GM12801 (cell line): ENCODE data around the gene CITED4.

Experiments
- TF ChIP-seq, protein P1 (sequence below): IDR thresholded peaks from one replicate; pipeline ENCODE4 v1.5.1; 2011; ENCODE audit warnings: control low read depth; ENCODE audit not compliant: insufficient read length; ENCODE audit errors: extremely low read depth

The CITED4 gene

DNA sequence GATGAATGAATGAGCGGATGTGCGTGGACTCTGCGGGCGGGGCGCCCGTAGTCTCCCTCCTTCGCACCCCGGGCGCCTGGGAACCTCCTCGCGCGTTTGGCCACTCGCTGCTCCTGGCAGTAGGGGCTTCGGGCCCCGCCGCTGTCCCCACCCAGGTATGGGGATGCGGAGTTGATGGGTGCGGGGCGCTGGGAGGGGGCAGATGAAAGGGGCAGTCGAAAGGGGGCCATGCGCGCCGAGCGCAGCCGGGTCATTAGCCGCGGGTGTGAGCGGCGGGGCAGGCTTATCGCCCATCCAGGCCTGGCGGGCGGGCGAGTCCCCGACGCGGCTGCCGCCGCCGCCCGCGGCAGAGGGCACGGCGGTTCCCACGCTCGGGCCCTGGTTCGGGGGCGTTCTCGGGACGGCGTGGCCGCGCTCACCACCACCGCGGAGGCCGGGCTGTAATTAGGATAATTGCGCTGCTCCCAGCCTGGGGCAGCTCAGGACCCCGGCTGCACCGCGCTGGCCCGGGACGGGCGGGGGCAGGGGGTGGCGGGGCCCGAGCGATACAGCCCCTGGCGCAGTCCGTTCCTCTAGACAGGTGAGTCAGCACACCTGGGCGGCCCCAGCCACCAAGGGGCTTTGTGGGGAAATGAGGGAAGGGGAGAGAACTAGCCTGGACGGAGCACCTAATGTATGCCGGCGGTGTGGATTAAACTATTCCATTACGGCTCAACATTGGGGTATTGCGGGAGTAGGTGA, 22.1 kb upstream of the CITED4 start:
- TF ChIP-seq, protein P1, sequence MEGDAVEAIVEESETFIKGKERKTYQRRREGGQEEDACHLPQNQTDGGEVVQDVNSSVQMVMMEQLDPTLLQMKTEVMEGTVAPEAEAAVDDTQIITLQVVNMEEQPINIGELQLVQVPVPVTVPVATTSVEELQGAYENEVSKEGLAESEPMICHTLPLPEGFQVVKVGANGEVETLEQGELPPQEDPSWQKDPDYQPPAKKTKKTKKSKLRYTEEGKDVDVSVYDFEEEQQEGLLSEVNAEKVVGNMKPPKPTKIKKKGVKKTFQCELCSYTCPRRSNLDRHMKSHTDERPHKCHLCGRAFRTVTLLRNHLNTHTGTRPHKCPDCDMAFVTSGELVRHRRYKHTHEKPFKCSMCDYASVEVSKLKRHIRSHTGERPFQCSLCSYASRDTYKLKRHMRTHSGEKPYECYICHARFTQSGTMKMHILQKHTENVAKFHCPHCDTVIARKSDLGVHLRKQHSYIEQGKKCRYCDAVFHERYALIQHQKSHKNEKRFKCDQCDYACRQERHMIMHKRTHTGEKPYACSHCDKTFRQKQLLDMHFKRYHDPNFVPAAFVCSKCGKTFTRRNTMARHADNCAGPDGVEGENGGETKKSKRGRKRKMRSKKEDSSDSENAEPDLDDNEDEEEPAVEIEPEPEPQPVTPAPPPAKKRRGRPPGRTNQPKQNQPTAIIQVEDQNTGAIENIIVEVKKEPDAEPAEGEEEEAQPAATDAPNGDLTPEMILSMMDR = no peak

DNA sequence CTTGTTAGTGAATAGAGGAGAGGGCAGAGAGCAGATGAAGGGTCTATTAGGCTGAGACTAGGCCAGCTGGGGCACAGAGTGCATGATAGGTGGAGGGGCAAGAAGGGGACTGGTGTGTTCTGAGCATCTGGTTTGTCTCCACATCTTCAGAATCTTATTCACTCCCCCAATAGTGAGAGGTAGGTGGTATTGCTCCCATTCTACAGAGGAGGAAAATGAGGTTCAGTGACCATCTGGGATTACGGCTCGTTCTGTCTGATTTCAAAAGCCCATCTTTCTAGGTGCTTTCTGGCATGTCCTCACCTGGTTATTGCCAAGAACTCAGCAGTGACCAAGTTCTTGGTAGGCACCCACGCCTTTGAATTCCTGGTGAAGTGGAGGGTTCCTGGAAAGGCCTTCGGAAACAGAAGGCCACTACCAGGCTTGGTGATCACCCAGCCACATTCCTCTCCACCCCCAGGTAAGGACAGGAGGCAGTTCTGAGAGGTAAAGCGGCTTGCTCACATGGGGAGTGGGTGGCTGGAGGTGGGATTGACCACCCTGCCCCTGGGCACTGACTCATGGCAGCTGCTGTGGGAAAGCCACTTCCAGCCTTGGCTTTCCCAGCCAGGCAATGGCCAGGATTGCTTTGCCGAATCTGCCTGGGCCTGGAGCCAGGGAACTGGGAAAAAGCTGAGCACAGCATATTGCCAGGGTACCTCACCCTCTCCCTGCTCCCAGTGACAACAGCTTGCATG, 18.8 kb upstream of the CITED4 start:
- TF ChIP-seq, protein P1 = no peak

DNA sequence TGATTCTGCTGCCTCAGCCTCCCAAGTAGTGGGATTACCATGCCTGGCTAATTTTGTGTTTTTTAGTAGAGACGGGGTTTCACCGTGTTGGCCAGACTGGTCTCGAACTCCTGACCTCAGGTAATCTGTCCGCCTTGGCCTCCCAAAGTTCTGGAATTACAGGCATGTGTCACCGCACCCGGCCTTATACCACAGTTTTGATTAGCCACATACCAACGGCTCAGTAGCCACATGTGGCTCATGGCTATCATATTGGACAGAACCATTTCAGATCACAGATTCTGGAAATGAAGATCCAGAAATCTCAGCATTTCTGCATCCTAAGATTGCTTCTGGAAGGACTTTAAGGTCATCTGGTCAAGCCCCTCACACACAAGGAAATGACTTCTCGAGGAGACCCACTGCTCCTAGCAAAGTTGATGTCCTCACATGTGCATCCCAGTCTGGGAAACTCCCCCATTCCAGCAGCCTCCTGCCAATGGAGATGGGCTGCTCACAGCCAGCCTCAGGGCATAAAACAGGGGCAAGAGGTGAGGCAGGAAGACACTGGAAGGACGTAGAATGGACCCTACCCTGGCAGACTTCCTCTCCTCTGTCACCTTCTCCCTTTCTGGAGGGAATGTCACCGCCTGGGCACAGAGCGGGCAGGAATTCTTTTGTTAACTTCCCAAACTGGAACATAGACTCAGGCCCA, 17.5 kb upstream of the CITED4 start:
- TF ChIP-seq, protein P1 = no peak

DNA sequence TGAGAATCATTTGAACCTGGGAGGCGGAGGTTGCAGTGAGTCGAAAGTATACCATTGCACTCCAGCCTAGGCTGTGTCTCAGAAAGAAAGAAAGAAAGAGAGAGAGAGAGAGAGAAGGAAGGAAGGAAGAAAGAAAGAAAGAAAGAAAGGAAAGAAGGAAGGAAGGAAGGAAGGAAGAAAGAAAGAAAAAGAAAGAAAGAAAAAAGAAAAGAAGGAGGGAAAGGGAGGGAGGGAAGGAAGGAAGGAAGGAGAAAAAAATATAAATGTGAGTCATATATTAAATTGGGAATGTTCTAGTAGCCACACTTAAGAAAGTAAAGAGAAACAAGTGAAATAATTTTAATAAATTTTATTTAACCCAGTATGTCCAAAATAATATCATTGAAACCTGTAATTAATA, 16.7 kb upstream of the CITED4 start:
- TF ChIP-seq, protein P1 = no peak

DNA sequence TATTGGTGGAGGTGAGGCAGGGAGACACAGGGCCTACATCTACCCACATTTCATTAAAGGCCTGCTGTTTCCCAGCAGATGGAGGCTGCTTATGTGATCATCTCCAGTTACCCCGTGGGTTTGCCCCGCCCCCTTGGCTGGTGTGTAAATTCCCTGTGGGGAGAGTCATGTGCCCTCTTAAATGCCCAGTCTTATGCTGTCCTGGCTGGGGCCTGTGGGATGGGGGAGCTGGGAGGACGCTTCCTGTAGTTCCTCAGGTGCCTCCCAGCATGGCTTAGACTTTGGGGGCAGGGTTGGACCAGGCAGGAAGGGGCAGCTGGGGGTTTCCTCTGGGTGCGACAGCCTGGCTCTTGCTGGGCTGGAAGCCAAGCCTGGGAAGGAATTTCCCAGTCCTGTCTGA, 15.5 kb upstream of the CITED4 start:
- TF ChIP-seq, protein P1 = no peak

DNA sequence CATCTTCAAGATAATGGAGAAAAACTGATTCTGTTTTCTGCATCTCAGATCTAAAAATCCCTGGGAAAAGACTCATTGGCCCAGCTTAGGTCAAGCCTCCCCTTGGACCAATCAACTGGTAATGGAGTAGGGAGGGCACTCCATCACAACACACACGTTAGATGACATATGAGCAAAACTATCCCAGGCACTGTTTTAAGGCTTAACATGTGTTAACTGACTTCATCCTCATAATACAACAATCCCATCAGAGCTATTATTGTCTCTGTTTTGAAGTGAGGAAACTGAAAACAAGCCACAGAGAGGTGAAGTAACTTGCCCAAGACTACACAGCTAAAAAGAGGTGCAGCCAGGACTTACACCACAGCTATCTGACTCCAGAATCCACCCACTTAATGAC, 14.7 kb upstream of the CITED4 start:
- TF ChIP-seq, protein P1 = no peak

DNA sequence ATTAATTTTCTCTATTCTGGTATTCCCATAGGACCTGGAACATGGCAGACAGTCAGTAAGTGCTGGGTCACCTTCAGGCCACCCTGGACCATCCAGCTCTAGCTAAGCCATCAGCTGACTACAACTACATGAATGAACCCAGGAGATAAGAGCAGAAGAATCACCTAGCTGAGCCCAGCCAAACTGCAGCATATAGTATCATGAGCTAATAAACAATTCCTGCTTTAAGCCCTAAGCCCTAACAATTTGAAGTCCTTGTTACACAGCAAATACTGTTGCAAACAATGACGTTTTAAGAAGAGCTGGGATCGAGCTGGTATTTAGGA, 14.2 kb upstream of the CITED4 start:
- TF ChIP-seq, protein P1 = no peak
